Tibial nerve (tissue), 4 donors: ENCODE measurements around the gene ABHD1.

Source experiments
- CTCF ChIP-seq, 5 experiments: fragments of 200-600 bp in 3 of 5; fragments of 450-650 bp in 2 of 5; sonication (generic) in 3 of 5; IDR thresholded peaks; one replicate each; pipeline ENCODE4 v1.5.1; 2016 to 2019; ENCODE audit warnings: antibody characterized with exemption in 5 of 5, mild to moderate bottlenecking in 3 of 5, moderate library complexity in 2 of 5
- EP300 ChIP-seq, 2 donors: sonication (generic); formaldehyde crosslinking; IDR thresholded peaks; one replicate each; pipeline ENCODE4 v1.6.1; 2017; ENCODE audit warnings: antibody characterized with exemption in 2 of 2, mild to moderate bottlenecking in 1 of 2
- POLR2A ChIP-seq, 2 donors: fragments of 450-650 bp; IDR thresholded peaks; one replicate each; pipeline ENCODE4 v1.6.1; 2017; ENCODE audit warnings: antibody characterized with exemption in 2 of 2, mild to moderate bottlenecking in 2 of 2, moderate library complexity in 2 of 2

GRCh38 chr2:27077231-27077630, 46.4 kb upstream of the ABHD1 start:
- TF ChIP-seq EP300 (IDR thresholded peaks at IDR 0.05) (no peak), CTCF (IDR thresholded peaks at IDR 0.05) (no peak), POLR2A (IDR thresholded peaks at IDR 0.05) (no peak)
